ENCODE measurements around the gene BRI3. TPM values are rescaled to one million over a fixed set of nuclear protein-coding genes. Genes with fewer than 3 reads are reported as not detected.
"Not testable (repeated sequence)": the region's sequence is repeated elsewhere in the genome, so short reads cannot be mapped to it uniquely, and the experiment has no call there.

BRI3 gene
- total RNA-seq, 1 donor: 95.9 TPM

GRCh38 chr7:98312201-98312600, 30.7 kb downstream of the BRI3 start:
- Histone ChIP-seq H4K20me1 (ENCODE audit: insufficient read depth, low read length) (no peaks in the 10 kb centered on the region), H2AFZ (ENCODE audit: low read length) (no peak overlapping the region), H3K27ac (ENCODE audit: low read depth, low read length) (no peak overlapping the region), H3K27me3 (ENCODE audit: insufficient read depth, low read length) (no peaks in the 10 kb centered on the region), H3K4me3 (ENCODE audit: insufficient read depth, low read length) (no peak overlapping the region), H3K79me2 (ENCODE audit: insufficient read depth, low read length) (no peaks in the 10 kb centered on the region), H3K4me2 (ENCODE audit: insufficient read depth, low read length) (no peak overlapping the region), H3K36me3 (ENCODE audit: insufficient read depth, low read length) (peaks cover 16% of the 10 kb centered on the region), H3K4me1 (ENCODE audit: insufficient read depth, low read length) (no peaks in the 10 kb centered on the region), H3K9me3 (ENCODE audit: low read depth, low read length) (no peaks in the 10 kb centered on the region)
- TF ChIP-seq, protein P1, sequence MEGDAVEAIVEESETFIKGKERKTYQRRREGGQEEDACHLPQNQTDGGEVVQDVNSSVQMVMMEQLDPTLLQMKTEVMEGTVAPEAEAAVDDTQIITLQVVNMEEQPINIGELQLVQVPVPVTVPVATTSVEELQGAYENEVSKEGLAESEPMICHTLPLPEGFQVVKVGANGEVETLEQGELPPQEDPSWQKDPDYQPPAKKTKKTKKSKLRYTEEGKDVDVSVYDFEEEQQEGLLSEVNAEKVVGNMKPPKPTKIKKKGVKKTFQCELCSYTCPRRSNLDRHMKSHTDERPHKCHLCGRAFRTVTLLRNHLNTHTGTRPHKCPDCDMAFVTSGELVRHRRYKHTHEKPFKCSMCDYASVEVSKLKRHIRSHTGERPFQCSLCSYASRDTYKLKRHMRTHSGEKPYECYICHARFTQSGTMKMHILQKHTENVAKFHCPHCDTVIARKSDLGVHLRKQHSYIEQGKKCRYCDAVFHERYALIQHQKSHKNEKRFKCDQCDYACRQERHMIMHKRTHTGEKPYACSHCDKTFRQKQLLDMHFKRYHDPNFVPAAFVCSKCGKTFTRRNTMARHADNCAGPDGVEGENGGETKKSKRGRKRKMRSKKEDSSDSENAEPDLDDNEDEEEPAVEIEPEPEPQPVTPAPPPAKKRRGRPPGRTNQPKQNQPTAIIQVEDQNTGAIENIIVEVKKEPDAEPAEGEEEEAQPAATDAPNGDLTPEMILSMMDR (IDR thresholded peaks at IDR 0.05; ENCODE audit: extremely low read depth, low read depth, low read length): no peak
- DNase-seq (ENCODE audit: insufficient read length, low spot score, missing footprints): peak; percentile 14

DNA sequence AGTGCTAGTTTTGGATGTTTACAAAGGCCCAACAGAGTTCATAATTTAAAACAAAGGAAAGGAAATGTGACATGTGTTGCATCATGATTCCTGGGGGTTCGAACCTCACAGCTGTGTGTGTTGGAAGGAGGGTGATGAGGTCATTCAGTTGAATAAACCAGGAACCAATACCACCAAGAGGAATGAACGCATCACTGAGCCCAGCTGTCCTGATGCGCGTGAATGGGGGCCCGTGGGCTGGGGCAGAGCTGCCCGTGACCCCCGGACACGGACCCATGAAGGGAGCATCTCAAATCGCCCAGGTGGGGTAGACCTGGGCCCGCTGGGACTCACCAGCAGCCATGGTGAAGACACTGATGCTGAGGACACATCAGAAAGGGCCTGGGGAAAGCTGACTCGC, 33.0 kb downstream of the BRI3 start:
- peak; percentile 46 for DNase-seq (ENCODE audit: insufficient read length, low spot score, missing footprints)
- no peak overlapping the region for H3K4me3 ChIP-seq (ENCODE audit: insufficient read depth, low read length)
- no peaks in the 10 kb centered on the region for H3K9me3 ChIP-seq (ENCODE audit: low read depth, low read length)
- no peak overlapping the region for H3K27ac ChIP-seq (ENCODE audit: low read depth, low read length)
- H3K4me1 ChIP-seq (ENCODE audit: insufficient read depth, low read length): no peaks in the 10 kb centered on the region
- TF ChIP-seq, protein P1 (IDR thresholded peaks at IDR 0.05; ENCODE audit: extremely low read depth, low read depth, low read length): no peak
- H3K36me3 ChIP-seq (ENCODE audit: insufficient read depth, low read length): peaks cover 4% of the 10 kb centered on the region
- H3K4me2 ChIP-seq (ENCODE audit: insufficient read depth, low read length): no peak overlapping the region
- no peak overlapping the region for H2AFZ ChIP-seq (ENCODE audit: low read length)
- no peaks in the 10 kb centered on the region for H3K79me2 ChIP-seq (ENCODE audit: insufficient read depth, low read length)
- H3K27me3 ChIP-seq (ENCODE audit: insufficient read depth, low read length): no peaks in the 10 kb centered on the region
- H4K20me1 ChIP-seq (ENCODE audit: insufficient read depth, low read length): no peaks in the 10 kb centered on the region

DNA sequence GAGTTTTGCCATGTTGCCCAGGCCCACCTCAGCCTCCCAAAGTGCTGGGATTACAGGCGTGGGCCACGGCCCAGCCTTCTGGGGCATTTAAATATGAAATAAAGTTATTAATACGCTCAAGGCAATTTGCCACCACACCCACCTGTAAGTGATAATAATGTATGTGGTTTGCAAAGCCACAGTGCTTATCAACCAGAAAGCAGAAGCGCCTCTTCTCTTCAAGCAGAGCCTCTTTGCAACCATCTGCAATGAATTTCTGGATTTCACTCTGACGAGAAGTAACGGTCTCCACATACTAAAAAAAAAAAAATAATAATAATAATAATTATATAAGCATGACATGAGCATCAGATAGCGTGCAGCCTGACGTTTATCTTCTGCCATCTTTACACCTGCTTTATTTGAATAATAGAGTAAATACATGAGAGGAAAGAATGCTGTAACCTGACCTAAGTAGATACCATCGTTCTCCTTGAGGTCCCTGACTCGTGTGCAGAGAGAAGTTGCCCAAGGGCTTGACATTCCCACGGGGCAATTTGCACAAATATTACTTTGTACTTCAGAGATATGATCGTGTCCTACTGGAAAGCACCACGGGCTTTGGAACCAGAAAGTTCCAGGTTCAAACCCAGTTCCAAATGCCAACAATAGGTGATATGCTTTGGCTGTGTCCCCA, 34.0 kb downstream of the BRI3 start:
- Histone ChIP-seq H3K79me2 (ENCODE audit: insufficient read depth, low read length) (no peaks in the 10 kb centered on the region), H3K4me2 (ENCODE audit: insufficient read depth, low read length) (no peak overlapping the region), H3K4me1 (ENCODE audit: insufficient read depth, low read length) (no peaks in the 10 kb centered on the region), H3K9me3 (ENCODE audit: low read depth, low read length) (no peaks in the 10 kb centered on the region), H3K27ac (ENCODE audit: low read depth, low read length) (no peak overlapping the region), H3K27me3 (ENCODE audit: insufficient read depth, low read length) (no peaks in the 10 kb centered on the region), H3K36me3 (ENCODE audit: insufficient read depth, low read length) (no peaks in the 10 kb centered on the region), H3K4me3 (ENCODE audit: insufficient read depth, low read length) (no peak overlapping the region), H4K20me1 (ENCODE audit: insufficient read depth, low read length) (no peaks in the 10 kb centered on the region), H2AFZ (ENCODE audit: low read length) (no peak overlapping the region)
- DNase-seq (ENCODE audit: insufficient read length, low spot score, missing footprints): peak; percentile 15
- TF ChIP-seq, protein P1 (IDR thresholded peaks at IDR 0.05; ENCODE audit: extremely low read depth, low read depth, low read length): no peak

DNA sequence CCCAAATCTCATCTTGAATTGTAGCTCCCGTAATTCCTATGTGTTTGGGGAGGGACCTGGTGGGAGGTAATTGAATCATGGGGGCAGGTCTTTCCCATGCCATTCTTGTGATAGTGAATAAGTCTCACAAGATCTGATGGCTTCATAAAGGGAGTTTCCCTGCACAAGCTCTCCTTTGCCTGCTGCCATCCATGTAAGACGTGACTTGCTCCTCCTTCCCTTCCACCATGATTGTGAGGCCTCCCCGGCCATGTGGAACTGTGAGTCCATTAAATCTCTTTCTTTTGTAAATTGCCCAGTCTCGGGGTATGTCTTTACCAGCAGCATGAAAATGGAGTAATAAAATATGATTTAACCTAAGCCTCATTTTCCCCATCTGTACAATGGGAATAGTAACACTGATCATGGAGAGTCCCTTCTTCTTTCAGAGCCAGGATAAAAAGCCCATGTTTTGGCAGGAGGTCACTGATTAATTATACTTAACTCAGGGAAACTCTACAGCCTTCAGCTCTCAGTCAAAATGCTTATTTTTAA, 34.6 kb downstream of the BRI3 start:
- not testable (repeated sequence) for H3K27me3 ChIP-seq (ENCODE audit: insufficient read depth, low read length); H3K36me3 ChIP-seq (ENCODE audit: insufficient read depth, low read length); H3K9me3 ChIP-seq (ENCODE audit: low read depth, low read length); H2AFZ ChIP-seq (ENCODE audit: low read length); H3K79me2 ChIP-seq (ENCODE audit: insufficient read depth, low read length); H3K4me2 ChIP-seq (ENCODE audit: insufficient read depth, low read length); DNase-seq (ENCODE audit: insufficient read length, low spot score, missing footprints); H3K4me3 ChIP-seq (ENCODE audit: insufficient read depth, low read length); H4K20me1 ChIP-seq (ENCODE audit: insufficient read depth, low read length); H3K27ac ChIP-seq (ENCODE audit: low read depth, low read length); H3K4me1 ChIP-seq (ENCODE audit: insufficient read depth, low read length)
